OCI-LY7 (cell line): Measurements from ENCODE around the gene RBM38. TPM values are rescaled to one million over a fixed set of nuclear protein-coding genes. Genes with fewer than 3 reads are reported as not detected.

Experiments
- BruUV-seq: library from RNA; stranded (reverse); fragments of 400-500 nt; replicated peaks from 2 replicates; lab custom pipeline; 2021; lab: Mats Ljungman, UMichigan
- CTCF ChIA-PET: fragments of 300-600 bp; sonication (Branson Sonifier 250); formaldehyde crosslinking; loops from one replicate; lab custom pipeline; 2022; ENCODE audit warnings: antibody characterized with exemption; ENCODE audit not compliant: unreplicated experiment; lab: Charles Lee
- POLR2A ChIA-PET: fragments of 300-600 bp; sonication (Branson Sonifier 250); formaldehyde crosslinking; loops from one replicate; lab custom pipeline; 2022; ENCODE audit warnings: antibody characterized with exemption; lab: Charles Lee
- DNase-seq: peaks from one replicate; pipeline ENCODE4 v3.0.0-alpha.2; 2015; ENCODE audit warnings: low spot score
- H2AFZ ChIP-seq: fragments of 200-600 bp; sonication (generic), shearing (Covaris generic); 2 replicates; pipeline ENCODE4 v1.6.1; 2014; ENCODE audit warnings: mild to moderate bottlenecking, antibody characterized with exemption, low read length, moderate library complexity
- H3K27ac ChIP-seq: fragments of 200-600 bp; sonication (generic); 2 replicates; pipeline ENCODE4 v1.5.1; 2014; ENCODE audit warnings: mixed run types, low read depth, mild to moderate bottlenecking, moderate library complexity, low read length, inconsistent platforms; ENCODE audit not compliant: poor library complexity, severe bottlenecking
- H3K36me3 ChIP-seq: fragments of 200-600 bp; sonication (generic); 2 replicates; pipeline ENCODE4 v1.6.1; 2014; ENCODE audit warnings: mild to moderate bottlenecking, antibody characterized with exemption, low read length, moderate library complexity, mixed read lengths; ENCODE audit not compliant: insufficient read depth
- H3K4me1 ChIP-seq: fragments of 200-600 bp; sonication (generic); 2 replicates; pipeline ENCODE4 v1.5.1; 2014; ENCODE audit warnings: mild to moderate bottlenecking, low read length; ENCODE audit not compliant: insufficient read depth, poor library complexity, severe bottlenecking
- H3K4me2 ChIP-seq: fragments of 200-600 bp; sonication (generic); 2 replicates; pipeline ENCODE4 v1.6.1; 2014; ENCODE audit warnings: mild to moderate bottlenecking, low read length
- H3K4me3 ChIP-seq: fragments of 200-600 bp; sonication (generic); 2 replicates; pipeline ENCODE4 v1.5.1; 2014; ENCODE audit warnings: mild to moderate bottlenecking, low read depth, low read length; ENCODE audit not compliant: poor library complexity, severe bottlenecking
- H3K79me2 ChIP-seq: fragments of 200-600 bp; sonication (generic); 2 replicates; pipeline ENCODE4 v1.6.1; 2016; ENCODE audit warnings: low read depth, mild to moderate bottlenecking, low read length, moderate library complexity, mixed read lengths; ENCODE audit not compliant: insufficient read depth
- H3K9me2 ChIP-seq: fragments of 200-600 bp; sonication (generic); 2 replicates; pipeline ENCODE4 v1.6.1; 2016; ENCODE audit warnings: mild to moderate bottlenecking, low read length, mixed read lengths; ENCODE audit not compliant: insufficient read depth
- H3K9me3 ChIP-seq: fragments of 200-600 bp; sonication (generic); 2 replicates; pipeline ENCODE4 v1.6.1; 2014; ENCODE audit warnings: mild to moderate bottlenecking, mixed run types, low read length, mixed read lengths
- H4K20me1 ChIP-seq: fragments of 200-600 bp; sonication (generic); 2 replicates; pipeline ENCODE4 v1.6.1; 2014; ENCODE audit warnings: mild to moderate bottlenecking, antibody characterized with exemption, low read length, moderate library complexity, mixed read lengths; ENCODE audit not compliant: insufficient read depth
- EZH2phosphoT487 ChIP-seq: fragments of 200-600 bp; sonication (generic); IDR thresholded peaks from 2 replicates; pipeline ENCODE4 v1.6.1; 2018; ENCODE audit warnings: low read depth, borderline replicate concordance, mild to moderate bottlenecking, mixed run types, antibody characterized with exemption, low read length, moderate library complexity, mixed read lengths
- intact Hi-C: fragments of 100-400 bp; cut with micrococcal nuclease; formaldehyde crosslinking; loops from one replicate; pipeline ENCODE4 v1.10.0; 2022; ENCODE audit not compliant: unreplicated experiment
- total RNA-seq, 2 experiments: library from RNA; depleted of rRNA in 1 of 2; stranded (reverse); fragments of >200 nt in 1 of 2; shearing (Covaris generic) in 1 of 2; gene quantifications; 2 replicates each; pipeline ENCODE4 v1.2.3, GENCODE V29; 2014 to 2022
- TF ChIP-seq, protein P1 (sequence below): fragments of 200-600 bp; sonication (generic); conservative IDR thresholded peaks from 2 replicates; pipeline ENCODE4 v1.5.1; 2014; ENCODE audit warnings: mild to moderate bottlenecking, antibody characterized with exemption, low read length, moderate library complexity, mixed read lengths

Gene RBM38
- total RNA-seq, 2 experiments from 2014 or later: 119 to 174 TPM

DNA sequence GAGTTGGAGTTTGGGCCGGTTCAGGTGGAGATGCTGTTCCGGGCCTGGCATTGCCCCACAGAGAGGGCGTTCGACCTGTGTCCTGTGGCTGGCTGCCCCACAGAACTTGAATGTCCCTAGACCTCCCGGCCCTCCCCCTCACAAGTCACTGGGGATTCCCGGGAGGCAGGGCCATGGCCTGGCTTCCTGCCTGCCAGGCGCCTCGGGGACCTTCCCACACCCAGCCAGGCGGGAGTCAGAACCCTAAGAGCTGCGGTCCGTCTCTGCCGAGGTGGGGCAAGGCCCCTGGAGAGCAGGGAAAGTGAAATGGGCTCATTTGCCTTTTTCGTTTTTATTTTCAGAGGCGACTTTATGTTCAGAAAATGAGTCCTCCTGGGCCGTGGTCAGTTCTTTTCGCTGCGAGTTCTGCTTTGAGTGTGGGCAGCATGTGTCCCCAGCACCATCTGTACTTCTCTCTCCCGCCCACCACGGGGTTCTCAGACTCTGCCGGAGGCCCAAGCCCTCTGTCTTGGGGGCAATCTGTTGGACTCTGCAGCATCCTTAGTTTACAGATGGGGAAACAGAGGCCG is 8.5 kb downstream of the RBM38 start:
- CTCF ChIA-PET: interaction anchor here (0.6 to 1.7 kb wide), 4 partner anchors 9 to 195 kb away, joined by 3 to 10 read pairs (median 4); no protein-coding TSS in a partner anchor
- POLR2A ChIA-PET: interaction anchor here (0.5 to 3.2 kb wide), 8 partner anchors 8 to 78 kb away, joined by 3 to 24 read pairs (median 6); no protein-coding TSS in a partner anchor
- no peak overlapping the region for H2AFZ ChIP-seq
- peak overlapping the region; percentile 99 for H3K4me3 ChIP-seq
- no TSS peak for BruUV-seq
- intact Hi-C loops: loop anchor here (2.0 to 10.0 kb wide), 4 partner anchors 35 to 1765 kb away; partner anchors contain the start of gene ZNF831
- peaks cover 6% of the 10 kb centered on the region; the same call in 1 of the 2 replicates for H4K20me1 ChIP-seq
- H3K9me2 ChIP-seq: no peaks in the 10 kb centered on the region
- H3K4me1 ChIP-seq: peaks cover 74% of the 10 kb centered on the region
- peak; percentile 33 for DNase-seq
- peak overlapping the region; percentile 91 for H3K4me2 ChIP-seq
- H3K79me2 ChIP-seq: peaks cover 91% of the 10 kb centered on the region
- peak overlapping the region; percentile 97 for H3K27ac ChIP-seq
- H3K9me3 ChIP-seq: no peaks in the 10 kb centered on the region
- TF ChIP-seq, protein P1, sequence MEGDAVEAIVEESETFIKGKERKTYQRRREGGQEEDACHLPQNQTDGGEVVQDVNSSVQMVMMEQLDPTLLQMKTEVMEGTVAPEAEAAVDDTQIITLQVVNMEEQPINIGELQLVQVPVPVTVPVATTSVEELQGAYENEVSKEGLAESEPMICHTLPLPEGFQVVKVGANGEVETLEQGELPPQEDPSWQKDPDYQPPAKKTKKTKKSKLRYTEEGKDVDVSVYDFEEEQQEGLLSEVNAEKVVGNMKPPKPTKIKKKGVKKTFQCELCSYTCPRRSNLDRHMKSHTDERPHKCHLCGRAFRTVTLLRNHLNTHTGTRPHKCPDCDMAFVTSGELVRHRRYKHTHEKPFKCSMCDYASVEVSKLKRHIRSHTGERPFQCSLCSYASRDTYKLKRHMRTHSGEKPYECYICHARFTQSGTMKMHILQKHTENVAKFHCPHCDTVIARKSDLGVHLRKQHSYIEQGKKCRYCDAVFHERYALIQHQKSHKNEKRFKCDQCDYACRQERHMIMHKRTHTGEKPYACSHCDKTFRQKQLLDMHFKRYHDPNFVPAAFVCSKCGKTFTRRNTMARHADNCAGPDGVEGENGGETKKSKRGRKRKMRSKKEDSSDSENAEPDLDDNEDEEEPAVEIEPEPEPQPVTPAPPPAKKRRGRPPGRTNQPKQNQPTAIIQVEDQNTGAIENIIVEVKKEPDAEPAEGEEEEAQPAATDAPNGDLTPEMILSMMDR: no peak
- TF ChIP-seq EZH2phosphoT487: no peak
- H3K36me3 ChIP-seq: peaks cover 94% of the 10 kb centered on the region

DNA sequence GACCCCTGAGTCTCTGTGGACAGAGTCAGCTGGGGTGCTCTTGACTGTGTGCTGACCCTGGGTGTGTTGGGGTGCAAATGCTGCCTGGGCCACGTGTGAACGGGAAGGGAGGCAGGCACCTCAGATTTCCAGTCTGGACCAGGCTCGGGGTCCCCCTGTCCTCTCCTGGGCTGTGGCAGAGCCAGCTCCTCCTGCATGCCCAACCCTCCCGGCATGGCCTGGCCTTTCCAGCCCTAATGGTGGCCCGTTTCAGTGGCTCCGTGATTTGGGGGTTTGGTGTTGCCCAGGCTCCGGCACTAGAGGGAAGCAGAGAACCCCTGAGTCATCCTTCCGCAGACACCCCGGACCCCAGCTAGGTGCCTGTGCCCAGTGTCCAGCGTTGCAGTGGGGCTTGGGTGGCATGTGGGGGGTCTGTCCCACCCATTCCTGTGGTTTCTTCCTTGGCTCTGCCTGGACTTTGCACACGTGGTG is 9.1 kb downstream of the RBM38 start:
- ChIA-PET CTCF (no interaction called here), POLR2A (interaction anchor here (0.5 to 3.2 kb wide), 7 partner anchors 8 to 77 kb away, joined by 3 to 24 read pairs (median 4); no protein-coding TSS in a partner anchor)
- peaks cover 68% of the 10 kb centered on the region for H3K4me1 ChIP-seq
- peak overlapping the region; percentile 99 for H3K4me3 ChIP-seq
- no peaks in the 10 kb centered on the region for H3K9me2 ChIP-seq
- intact Hi-C loops: no loop called here
- peaks cover 87% of the 10 kb centered on the region for H3K79me2 ChIP-seq
- H2AFZ ChIP-seq: no peak overlapping the region
- DNase-seq: no peak
- H4K20me1 ChIP-seq: peaks cover 6% of the 10 kb centered on the region; the same call in 1 of the 2 replicates
- BruUV-seq: no TSS peak
- H3K27ac ChIP-seq: peak overlapping the region; percentile 97
- peaks cover 94% of the 10 kb centered on the region for H3K36me3 ChIP-seq
- H3K4me2 ChIP-seq: peak overlapping the region; percentile 91
- no peaks in the 10 kb centered on the region for H3K9me3 ChIP-seq
- no peak for TF ChIP-seq EZH2phosphoT487
- TF ChIP-seq, protein P1: peak; percentile 59
